GM10266 (cell line): ENCODE measurements around the gene ANXA3.

Experiments
- DNase-seq: peaks from one replicate; pipeline ENCODE4 v3.0.0; 2012; ENCODE audit errors: extremely low spot score
- CTCF ChIP-seq: IDR thresholded peaks from 2 replicates; pipeline ENCODE4 v1.5.1; 2012; ENCODE audit warnings: mild to moderate bottlenecking, low read depth; ENCODE audit not compliant: control insufficient read depth, insufficient read depth; ENCODE audit errors: missing control alignments

ANXA3 gene

GRCh38 chr4:78638337-78639172, 87.0 kb downstream of the ANXA3 start:
- no peak for TF ChIP-seq CTCF
- DNase-seq = no peak

GRCh38 chr4:78640714-78641113, 89.1 kb downstream of the ANXA3 start:
- DNase-seq = no peak
- no peak for TF ChIP-seq CTCF

GRCh38 chr4:78642934-78643333, 91.4 kb downstream of the ANXA3 start:
- DNase-seq = no peak
- TF ChIP-seq CTCF = no peak

GRCh38 chr4:78644063-78644691, 92.6 kb downstream of the ANXA3 start:
- no peak for DNase-seq
- no peak for TF ChIP-seq CTCF

- TF ChIP-seq CTCF = peak; percentile 80
- DNase-seq = peak; percentile 48
These were observed 93.3 kb downstream of the ANXA3 start for GRCh38 chr4:78644744-78645330.

GRCh38 chr4:78645853-78646757, 94.5 kb downstream of the ANXA3 start:
- DNase-seq = no peak
- TF ChIP-seq CTCF = no peak
